Measurements from ENCODE around the gene CASZ1. TPM values are rescaled to one million over a fixed set of nuclear protein-coding genes. Genes with fewer than 3 reads are reported as not detected.

Gene CASZ1
- total and polyA plus RNA-seq, 10 donors, result 0.73 to 14.5 (median 9.1) TPM

GRCh38 chr1:10589074-10589473 lies 207.4 kb downstream of the CASZ1 start:
- 90 to 95% (median 94%) methylated on average over 5 of the region's 5 CpGs for WGBS, 5 donors
- TF ChIP-seq CTCF (IDR thresholded peaks at IDR 0.05 in 8 of 11, conservative IDR thresholded peaks at IDR 0.05 in 3 of 11), result no peak
- no peak for TF ChIP-seq POLR2AphosphoS5 (IDR thresholded peaks at IDR 0.05)
- TF ChIP-seq POLR2A (IDR thresholded peaks at IDR 0.05), result no peak
- intact Hi-C loops (cut with DNase I; ENCODE audit: low total_unique reads), result no loop called here
- Histone ChIP-seq H3K4me1 (no peaks in the 10 kb centered on the region), H3K27ac (no peak overlapping the region), H3K36me3 (no peaks in the 10 kb centered on the region), H3K4me3 (no peak overlapping the region), H3K27me3 (replicated peaks in 1 of 7) (no peaks in the 10 kb centered on the region), H3K9me3 (no peaks in the 10 kb centered on the region)
- no peak for DNase-seq

DNA sequence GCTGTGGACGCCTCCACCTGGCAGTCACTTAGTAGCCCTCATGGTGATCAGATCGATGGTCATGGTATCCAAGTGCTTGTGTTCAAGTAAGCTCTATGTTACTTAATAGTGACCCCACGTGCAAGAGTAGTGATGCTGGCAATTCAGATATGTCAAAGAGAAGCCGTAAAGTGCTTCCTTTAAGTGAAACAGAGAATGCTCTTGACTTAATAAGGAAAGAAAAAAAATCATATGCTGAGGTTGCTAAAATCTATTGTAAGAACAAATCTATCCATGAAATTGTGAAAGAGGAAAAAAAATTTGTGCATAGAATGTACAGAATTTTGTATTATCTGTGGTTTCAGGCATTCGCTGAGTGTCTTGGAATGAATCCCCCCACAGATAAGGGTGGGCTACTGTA lies 207.8 kb downstream of the CASZ1 start:
- no peaks in the 10 kb centered on the region for H3K36me3 ChIP-seq
- H3K27me3 ChIP-seq (replicated peaks in 1 of 7), result no peaks in the 10 kb centered on the region
- DNase-seq, result no peak
- H3K4me1 ChIP-seq, result no peaks in the 10 kb centered on the region
- 81 to 95% (median 93%) methylated on average over 5 of the region's 5 CpGs for WGBS, 5 donors
- intact Hi-C loops (cut with DNase I; ENCODE audit: low total_unique reads), result no loop called here
- H3K9me3 ChIP-seq, result no peaks in the 10 kb centered on the region
- H3K4me3 ChIP-seq, result no peak overlapping the region
- no peak overlapping the region for H3K27ac ChIP-seq
- TF ChIP-seq CTCF (IDR thresholded peaks at IDR 0.05 in 8 of 11, conservative IDR thresholded peaks at IDR 0.05 in 3 of 11) (no peak), POLR2A (IDR thresholded peaks at IDR 0.05) (no peak), POLR2AphosphoS5 (IDR thresholded peaks at IDR 0.05) (no peak)

Small RNAs within 50 kb of the gene (small RNA-seq; reads per million reads assigned to genes)
- 0 reads per million in 4 donors for gene RN7SL614P

Other genes starting within 250 kb of the CASZ1 start
- 100 to 1,000 TPM; 126 to 243 (median 147) TPM for gene TARDBP, start 216.0 kb upstream of the CASZ1 start, total RNA-seq
- 100 to 1,000 TPM in 1 of 3 donors, 10 to 100 TPM in 2; 88.0 to 123 (median 92.4) TPM for gene TARDBP, start 216.0 kb upstream of the CASZ1 start, polyA plus RNA-seq

Measured in spleen (tissue), 11 donors.